ENCODE measurements around the gene PCNA. TPM values are rescaled to one million over a fixed set of nuclear protein-coding genes. Genes with fewer than 3 reads are reported as not detected.
A peak's percentile ranks its signal among the peaks of the same experiment; 100 is the strongest.

The PCNA gene
- total RNA-seq, 1 donor, result 66.2 TPM

DNA sequence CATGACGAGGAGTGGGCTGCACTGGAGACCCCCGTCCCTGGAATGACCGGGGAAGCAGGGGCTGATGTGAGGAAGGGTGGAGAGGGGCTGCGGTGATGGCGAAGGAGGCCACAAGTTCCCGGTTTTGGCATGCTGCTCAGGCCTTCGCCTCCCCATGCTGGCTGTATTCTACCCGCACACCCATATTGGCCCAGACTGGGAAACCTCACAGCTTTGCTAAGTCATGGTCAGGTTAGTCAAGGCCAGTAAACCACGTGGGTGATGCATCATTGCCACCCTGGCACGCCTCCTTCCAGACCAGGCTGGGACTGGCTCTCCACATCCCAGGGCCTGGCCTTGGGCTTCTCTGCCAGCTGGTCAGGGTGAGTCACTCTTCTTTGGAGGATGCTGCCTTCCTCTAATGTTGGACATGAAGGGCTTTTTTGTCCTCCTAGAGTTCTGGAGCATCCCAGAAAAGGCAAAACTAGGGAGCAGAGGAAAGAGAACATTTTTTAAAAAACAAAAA, 53.8 kb downstream of the PCNA start:
- no peaks in the 10 kb centered on the region for H3K27me3 ChIP-seq (ENCODE audit: insufficient read depth, low read length)
- peak overlapping the region; percentile 98 for H3K27ac ChIP-seq (ENCODE audit: low read depth, low read length)
- peak; percentile 97 for DNase-seq (ENCODE audit: insufficient read length, low spot score, missing footprints)
- no peaks in the 10 kb centered on the region for H3K79me2 ChIP-seq (ENCODE audit: insufficient read depth, low read length)
- H3K4me2 ChIP-seq (ENCODE audit: insufficient read depth, low read length), result peak overlapping the region; percentile 7
- H4K20me1 ChIP-seq (ENCODE audit: insufficient read depth, low read length), result no peaks in the 10 kb centered on the region
- no peak overlapping the region for H3K4me3 ChIP-seq (ENCODE audit: insufficient read depth, low read length)
- peak overlapping the region; percentile 82 for H2AFZ ChIP-seq (ENCODE audit: low read length)
- TF ChIP-seq, protein P1, sequence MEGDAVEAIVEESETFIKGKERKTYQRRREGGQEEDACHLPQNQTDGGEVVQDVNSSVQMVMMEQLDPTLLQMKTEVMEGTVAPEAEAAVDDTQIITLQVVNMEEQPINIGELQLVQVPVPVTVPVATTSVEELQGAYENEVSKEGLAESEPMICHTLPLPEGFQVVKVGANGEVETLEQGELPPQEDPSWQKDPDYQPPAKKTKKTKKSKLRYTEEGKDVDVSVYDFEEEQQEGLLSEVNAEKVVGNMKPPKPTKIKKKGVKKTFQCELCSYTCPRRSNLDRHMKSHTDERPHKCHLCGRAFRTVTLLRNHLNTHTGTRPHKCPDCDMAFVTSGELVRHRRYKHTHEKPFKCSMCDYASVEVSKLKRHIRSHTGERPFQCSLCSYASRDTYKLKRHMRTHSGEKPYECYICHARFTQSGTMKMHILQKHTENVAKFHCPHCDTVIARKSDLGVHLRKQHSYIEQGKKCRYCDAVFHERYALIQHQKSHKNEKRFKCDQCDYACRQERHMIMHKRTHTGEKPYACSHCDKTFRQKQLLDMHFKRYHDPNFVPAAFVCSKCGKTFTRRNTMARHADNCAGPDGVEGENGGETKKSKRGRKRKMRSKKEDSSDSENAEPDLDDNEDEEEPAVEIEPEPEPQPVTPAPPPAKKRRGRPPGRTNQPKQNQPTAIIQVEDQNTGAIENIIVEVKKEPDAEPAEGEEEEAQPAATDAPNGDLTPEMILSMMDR (IDR thresholded peaks at IDR 0.05; ENCODE audit: extremely low read depth, low read depth, low read length), result no peak
- H3K36me3 ChIP-seq (ENCODE audit: insufficient read depth, low read length), result no peaks in the 10 kb centered on the region
- H3K4me1 ChIP-seq (ENCODE audit: insufficient read depth, low read length), result peaks cover 9% of the 10 kb centered on the region
- H3K9me3 ChIP-seq (ENCODE audit: low read depth, low read length), result no peaks in the 10 kb centered on the region

DNA sequence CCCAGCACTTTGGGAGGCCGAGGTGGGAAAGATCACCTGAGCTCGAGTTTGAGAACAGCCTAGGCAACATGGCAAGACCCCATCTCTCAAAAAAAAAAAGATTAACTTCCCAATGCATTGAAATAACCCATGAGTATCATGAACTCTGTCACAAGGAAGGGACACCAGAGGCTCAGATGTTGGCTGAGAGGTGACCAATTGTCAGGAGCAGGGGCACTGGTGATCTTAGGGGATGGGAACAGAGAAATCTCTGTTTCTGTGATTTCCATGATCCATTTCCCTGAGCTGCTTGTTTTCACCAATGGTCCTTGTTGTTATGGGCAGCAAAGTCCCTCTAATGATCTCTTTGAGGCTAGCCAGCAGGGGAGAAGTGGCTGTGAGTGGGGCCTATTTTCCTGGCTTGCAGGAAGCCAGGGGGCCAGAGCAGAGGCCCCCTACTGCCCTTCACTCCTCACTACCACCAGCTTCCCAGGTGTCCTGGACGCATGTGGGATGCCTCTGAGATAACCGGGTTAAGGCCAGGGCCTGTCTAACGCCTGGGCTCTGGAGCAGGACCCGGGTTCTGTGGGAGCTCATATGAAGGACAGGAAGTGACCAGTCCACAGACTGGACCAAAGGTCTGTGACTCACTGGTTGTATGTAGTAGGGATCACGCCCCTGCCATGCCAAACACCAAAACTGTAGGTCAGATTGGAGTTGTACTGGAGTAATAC, 54.4 kb downstream of the PCNA start:
- H3K9me3 ChIP-seq (ENCODE audit: low read depth, low read length), result no peaks in the 10 kb centered on the region
- H3K4me1 ChIP-seq (ENCODE audit: insufficient read depth, low read length), result peaks cover 9% of the 10 kb centered on the region
- TF ChIP-seq, protein P1 (IDR thresholded peaks at IDR 0.05; ENCODE audit: extremely low read depth, low read depth, low read length), result no peak
- H3K27me3 ChIP-seq (ENCODE audit: insufficient read depth, low read length), result no peaks in the 10 kb centered on the region
- H3K36me3 ChIP-seq (ENCODE audit: insufficient read depth, low read length), result no peaks in the 10 kb centered on the region
- no peaks in the 10 kb centered on the region for H4K20me1 ChIP-seq (ENCODE audit: insufficient read depth, low read length)
- DNase-seq (ENCODE audit: insufficient read length, low spot score, missing footprints), result no peak
- H2AFZ ChIP-seq (ENCODE audit: low read length), result peak overlapping the region; percentile 82
- no peaks in the 10 kb centered on the region for H3K79me2 ChIP-seq (ENCODE audit: insufficient read depth, low read length)
- H3K4me3 ChIP-seq (ENCODE audit: insufficient read depth, low read length), result no peak overlapping the region
- peak overlapping the region; percentile 98 for H3K27ac ChIP-seq (ENCODE audit: low read depth, low read length)
- peak overlapping the region; percentile 7 for H3K4me2 ChIP-seq (ENCODE audit: insufficient read depth, low read length)

Small RNA genes within 50 kb of the gene (small RNA-seq; reads per million reads assigned to genes)
- gene RF00019 (not detected), gene RF00568 (not detected), gene RNA5SP474 (2.8 reads per million, percentile 76 among the genes with 10 or more reads in this experiment)

Other genes with a start within 250 kb of the PCNA start
- 17.7 and 20.6 TPM in 2 replicates for gene SLC23A2, start 118.4 kb downstream of the PCNA start, total RNA-seq
- gene TMEM230, start 6.9 kb downstream of the PCNA start, total RNA-seq, result 108 and 141 TPM in 2 replicates
- gene CDS2, start 7.0 kb upstream of the PCNA start, total RNA-seq, result 25.3 and 26.2 TPM in 2 replicates
- gene PROKR2, start 197.0 kb upstream of the PCNA start, total RNA-seq, result not detected in 2 replicates